Activated T-helper 9 cell treated with anti-CD3 and anti-CD28 coated beads, Interleukin-2, amount 50 U/mL, for 16 hours (primary cell): ENCODE measurements around the gene C20orf96.
"Not testable (repeated sequence)": the region's sequence is repeated elsewhere in the genome, so short reads cannot be mapped to it uniquely, and the experiment has no call there.

Source experiments
- DNase-seq: peaks from one replicate; pipeline ENCODE4 v3.0.0-alpha.2; 2020; ENCODE audit warnings: low read depth

C20orf96 gene

DNA sequence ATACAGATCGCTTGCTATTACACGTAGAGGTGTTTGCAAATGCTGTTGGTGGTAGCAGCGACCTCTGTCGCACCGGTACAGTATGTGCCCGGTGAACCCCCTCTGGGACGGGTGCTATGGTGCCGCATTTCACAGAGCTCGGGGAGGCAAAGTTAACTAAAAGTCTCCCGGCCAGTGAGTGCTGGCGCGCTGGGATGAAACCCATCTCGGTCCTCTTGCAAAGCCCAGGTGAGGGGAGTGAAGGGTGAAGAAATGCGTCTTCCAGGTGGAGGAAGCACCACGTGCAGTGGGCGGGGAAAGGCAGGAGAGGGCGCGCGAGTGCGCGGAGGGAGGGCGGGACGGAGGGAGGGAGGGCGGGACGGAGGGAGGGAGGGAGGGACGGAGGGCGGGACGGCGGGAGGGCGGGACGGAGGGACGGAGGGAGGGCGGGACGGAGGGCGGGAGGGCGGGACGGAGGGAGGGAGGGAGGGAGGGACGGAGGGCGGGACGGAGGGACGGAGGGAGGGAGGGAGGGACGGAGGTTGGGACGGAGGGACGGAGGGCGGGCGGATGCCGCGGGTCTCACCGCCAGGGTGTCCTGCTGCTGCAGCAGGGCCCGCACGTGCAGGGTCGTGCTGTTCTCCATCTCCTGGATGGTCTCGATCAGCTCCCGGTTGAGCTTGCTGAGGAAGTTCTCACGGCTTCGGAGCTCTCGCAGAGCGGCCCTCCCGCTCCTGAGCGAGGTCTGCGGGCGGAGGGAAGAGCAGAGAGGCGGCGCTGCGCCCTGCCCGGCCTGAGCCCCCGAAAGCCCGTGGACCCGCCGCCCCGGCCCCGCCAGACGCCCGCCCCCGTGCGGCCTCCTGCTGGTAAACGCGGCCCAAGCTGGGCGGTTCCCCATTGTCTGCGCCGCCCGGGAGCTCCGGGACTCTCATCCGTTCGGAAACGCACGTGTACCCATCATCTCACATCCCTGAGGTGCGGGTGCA is 11.7 kb downstream of the C20orf96 start:
- no peak for DNase-seq

DNA sequence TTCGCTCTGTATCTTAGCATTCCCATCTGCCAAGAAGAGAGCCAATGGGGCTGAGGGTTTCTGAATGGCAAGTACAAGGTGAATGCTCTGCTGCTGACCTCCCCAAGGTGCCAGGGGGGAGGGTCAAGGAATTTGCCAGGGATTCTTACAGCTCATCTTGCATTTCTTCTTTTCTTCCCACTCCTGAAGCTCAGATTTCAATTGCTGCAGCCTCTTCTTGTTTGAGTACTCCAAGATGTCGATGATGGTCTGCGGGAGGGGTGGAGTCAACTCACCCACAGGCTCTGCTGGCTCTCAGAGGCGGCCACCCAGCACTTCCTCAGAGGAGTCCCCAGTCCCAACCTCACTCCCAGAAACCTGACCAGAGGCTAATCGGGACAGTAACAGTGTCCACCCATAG is 12.4 kb downstream of the C20orf96 start:
- no peak for DNase-seq

DNA sequence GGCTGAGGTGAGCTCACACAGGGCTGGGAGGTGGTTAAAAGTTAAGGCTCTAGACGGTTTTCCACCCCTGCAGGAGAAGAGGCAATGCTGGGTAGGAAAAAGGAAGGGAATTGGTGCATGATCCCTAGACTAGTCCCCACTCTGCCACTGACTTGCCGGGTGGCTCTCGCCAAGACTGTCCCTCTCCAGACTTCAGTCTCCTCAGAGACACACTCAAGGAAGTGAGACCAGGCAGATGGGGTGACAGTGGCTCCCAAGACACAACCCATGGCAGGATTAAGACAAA is 13.1 kb downstream of the C20orf96 start:
- no peak for DNase-seq

DNA sequence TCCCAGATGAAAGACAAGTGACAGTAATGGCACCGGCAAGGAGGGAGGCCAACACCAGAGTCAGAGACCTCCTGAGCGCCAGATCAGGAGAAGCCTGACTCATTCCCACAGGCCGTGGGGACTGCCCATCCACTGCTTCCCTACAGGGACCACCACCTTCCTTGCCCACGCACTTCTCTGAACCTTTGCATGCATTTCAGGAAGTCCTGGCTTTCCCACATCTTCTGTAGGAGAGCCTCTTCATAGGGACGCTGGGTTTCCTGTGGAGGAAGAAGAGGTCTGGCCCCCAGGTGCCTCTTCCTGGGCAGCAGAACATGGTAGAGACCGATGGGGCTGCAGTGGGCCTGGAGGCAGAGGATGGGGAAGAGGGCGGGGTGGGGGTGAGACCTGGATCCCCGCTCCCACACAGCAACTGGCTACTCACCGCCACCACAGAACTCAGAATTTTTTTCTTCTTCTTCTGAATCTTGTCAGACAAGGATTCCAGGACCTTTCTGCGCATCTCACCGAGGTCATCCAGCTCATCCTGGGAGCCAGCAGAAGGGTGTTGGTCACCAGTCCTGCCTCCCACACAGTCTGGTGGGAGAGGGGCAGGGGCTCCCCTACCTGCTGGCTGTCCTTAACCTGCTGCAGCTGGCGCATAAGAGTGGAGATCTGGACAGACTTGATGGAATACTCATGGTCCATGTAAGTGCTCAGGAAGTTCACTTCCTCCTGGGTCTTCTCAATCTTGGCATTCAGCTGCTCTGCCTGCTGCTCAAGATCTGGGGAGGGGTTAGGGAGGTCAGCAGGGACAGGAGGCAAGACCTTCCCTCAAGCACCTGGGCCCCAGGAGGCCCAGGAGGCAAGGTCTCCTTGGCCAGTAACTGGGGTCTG is 13.7 kb downstream of the C20orf96 start:
- no peak for DNase-seq

DNA sequence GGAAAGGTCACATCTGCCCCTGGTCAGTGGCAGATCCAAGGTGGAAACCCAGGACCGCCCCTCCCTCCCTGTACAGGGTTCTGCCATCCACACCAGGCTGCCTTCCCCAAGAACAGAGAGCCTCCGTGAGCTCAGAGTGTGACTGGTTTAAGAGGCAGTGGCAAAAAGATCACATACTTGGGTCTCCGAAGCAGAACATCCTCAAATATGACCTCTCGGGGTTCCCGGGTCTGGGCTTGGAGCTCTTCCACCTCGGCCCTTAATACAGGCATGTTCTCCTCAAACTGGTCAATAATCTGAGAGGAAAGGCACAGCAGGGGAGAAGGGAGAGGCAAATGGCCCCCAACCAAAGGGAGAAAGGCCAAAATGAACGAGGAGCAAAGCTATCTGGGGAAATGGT is 14.8 kb downstream of the C20orf96 start:
- no peak for DNase-seq

DNA sequence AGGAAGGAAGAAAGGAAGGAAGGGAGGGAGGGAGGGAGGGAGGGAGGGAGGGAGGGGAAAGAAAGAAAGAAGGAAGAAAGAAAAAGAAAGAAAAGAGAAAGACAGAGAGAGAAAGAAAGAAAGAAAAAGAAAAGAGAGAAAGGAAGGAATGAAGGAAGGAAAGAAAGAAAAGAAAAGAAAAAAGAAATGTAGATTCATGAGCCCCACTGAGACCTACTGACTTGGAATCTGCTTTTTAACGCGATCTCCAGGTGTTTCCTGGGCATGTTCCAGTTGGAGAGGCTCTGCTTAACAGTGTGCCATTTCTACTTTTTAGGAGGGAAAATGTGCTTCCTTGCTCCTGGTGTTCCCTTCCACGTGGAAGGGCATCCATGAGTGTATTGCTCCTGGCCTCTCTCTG is 16.7 kb downstream of the C20orf96 start:
- no peak for DNase-seq

DNA sequence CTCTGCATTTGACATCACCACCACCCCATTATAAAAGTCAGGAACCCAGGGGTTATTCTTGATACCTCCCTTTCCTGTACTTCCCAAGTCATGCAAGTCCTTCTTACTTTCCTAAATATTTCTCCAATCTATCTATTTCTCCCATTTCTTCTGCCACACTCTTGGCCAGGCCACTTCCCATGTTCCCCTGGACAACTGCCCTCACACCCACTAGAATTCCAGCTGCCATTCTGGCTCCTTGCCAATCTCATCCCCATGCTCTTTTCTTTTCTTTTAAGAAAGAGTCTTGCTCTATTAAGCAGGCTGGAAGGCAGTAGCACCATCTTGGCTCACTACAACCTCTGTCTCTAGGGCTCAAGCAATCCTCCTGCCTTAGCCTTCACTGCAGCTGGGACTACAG is 17.8 kb downstream of the C20orf96 start:
- DNase-seq, result no peak

DNA sequence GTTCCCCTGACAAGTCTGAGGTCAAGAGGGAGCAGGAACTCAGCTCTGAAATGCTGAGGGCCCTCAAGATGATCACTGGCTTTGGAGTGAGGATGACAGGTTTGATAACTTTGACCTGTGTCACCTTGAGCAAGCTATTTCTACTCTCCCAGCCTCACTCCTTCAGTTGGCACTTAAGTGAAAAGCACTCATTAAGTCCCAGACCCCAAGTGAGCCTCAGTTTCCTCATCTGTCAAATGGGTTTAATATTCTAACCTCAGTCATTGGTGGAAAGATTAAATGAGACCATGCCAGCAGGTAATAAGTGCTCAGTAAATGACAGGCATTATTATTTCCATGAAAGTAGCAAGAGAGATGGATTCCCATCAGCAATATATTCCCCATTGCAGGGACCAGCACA is 19.0 kb downstream of the C20orf96 start:
- DNase-seq, result no peak

DNA sequence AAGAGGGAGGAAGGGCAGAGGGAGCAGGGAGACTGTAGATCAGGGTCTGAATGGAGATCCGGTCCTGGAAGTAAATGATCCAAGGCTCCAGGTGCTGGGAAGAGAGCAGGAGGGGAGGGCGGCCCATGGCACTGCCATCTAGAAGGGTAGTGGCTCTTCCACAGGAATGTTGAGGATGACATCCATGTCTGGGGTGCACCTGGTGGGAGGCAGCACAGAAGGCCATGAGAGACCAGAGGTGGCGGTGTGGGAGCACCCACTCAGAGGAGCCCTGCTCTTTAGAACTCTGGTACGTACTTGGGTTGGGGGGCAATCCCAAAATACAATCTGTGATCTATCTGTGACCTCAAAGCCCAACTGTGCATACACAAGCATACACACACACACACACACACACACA is 19.5 kb downstream of the C20orf96 start:
- no peak for DNase-seq

DNA sequence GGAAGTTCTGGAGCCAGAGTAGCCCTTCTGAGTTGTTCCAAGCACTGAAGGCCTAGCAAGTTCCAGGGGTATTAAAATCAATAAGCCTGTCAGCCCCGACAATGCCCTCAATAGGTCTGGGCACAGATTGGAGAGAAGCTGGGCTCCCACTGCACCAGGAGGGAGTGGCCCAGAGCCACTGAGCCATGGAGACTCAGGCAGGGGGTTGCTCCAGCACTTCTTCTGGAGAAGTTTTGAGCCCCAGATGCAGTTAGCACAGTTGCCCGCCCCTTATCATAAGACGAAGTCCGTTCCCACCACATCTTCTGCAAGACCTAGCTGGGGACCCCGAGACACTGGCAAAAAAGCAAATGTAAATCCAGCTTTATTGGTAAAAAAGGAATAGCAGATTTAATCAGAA is 20.0 kb downstream of the C20orf96 start:
- no peak for DNase-seq

DNA sequence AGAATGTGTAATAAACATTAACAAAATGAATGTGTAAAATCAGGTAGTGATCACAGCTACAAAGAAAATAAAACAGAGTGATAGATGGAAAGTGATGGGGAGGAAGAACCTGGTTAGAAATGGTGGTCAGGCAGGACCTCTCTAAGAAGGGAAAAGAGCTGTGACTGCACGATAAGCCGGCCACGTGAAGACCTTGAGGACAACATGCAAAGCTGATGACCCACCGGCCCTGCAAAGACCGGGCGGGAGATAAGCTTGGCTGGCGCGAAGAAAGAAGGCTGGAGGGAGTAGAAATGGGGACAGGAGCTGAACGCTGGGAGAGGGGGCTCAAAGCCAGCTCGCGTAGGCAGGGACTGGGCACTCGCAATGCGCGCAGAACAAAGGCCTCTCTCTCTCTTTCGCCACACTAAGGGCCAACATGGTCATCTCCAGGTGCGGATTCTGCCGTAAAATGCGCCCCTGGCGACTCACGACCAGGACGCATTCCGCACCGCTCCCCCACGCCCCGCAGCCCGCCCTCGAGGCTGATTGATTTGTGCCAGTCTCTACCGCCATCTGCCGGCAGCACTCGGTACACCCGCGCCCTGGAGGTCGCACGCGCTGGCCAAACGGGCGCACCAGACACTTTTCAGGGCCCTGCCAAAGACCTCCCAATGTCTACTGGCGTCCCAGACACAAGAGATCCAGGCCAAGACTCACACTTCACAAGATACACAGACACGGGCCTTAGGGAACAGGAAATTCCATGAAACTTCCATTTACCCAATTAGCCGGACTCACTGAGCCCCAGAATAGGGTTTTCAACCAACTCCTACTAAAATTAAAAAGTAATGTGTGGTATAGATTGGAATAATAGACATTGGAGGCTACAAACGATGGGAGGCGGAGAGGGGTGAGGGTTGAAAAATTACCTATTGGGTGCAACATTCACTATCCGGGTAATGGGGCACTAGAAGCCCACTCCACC is 23.7 kb downstream of the C20orf96 start:
- peak; percentile 83 for DNase-seq

DNA sequence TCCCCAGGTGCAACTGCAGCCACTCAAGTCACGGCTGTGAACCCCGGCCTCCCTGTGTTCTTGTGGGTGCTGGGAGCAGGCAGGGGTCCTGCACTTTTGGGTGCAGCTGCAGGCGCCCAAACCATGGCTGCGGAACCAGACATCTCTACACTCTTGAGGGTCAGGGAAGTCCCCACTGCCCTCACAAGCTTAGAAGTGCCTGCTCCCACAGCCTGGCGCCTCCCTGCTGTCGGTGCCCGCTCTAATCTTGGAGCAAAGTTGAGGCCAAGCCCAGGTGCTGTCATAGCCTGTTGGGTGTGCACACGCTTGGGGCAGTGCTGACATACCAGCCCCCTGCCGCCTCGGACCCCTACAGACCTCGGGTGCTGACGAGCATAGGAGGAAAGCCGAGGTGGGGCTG is 26.8 kb downstream of the C20orf96 start:
- DNase-seq, result no peak

DNA sequence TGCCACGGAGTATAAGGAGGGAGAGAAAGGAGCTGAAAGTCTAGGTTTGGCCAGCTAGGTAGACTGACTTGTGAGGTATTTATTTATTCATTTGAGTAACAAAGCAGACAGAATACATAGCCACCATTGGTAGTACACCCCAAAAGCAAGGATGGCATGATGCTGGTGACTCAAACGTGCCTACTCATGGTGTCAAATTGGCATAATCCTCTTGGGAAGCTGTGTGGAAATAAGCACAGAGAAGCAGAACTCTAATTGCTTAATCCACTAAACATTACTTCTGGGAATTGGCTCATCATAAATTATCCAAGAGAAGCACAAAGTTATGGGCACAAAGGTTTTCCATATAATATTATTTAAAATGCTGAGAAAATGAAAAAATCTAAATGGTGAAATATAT is 30.6 kb downstream of the C20orf96 start:
- DNase-seq, result no peak

DNA sequence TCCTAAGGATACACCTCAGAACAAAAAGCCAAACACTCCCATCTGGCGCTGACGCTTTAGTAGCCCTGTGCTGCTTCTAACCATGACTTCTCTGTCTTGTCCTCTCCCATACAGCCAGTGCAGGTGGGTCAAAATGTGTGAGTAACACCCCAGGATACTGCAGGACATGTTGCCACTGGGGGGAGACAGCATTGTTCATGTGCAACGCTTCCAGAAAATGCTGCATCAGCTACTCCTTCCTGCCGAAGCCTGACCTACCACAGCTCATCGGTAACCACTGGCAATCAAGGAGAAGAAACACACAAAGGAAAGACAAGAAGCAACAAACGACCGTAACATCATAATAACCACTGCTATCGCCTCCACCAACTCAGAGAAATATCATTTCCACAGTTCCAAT is 31.6 kb downstream of the C20orf96 start:
- DNase-seq, result no peak

DNA sequence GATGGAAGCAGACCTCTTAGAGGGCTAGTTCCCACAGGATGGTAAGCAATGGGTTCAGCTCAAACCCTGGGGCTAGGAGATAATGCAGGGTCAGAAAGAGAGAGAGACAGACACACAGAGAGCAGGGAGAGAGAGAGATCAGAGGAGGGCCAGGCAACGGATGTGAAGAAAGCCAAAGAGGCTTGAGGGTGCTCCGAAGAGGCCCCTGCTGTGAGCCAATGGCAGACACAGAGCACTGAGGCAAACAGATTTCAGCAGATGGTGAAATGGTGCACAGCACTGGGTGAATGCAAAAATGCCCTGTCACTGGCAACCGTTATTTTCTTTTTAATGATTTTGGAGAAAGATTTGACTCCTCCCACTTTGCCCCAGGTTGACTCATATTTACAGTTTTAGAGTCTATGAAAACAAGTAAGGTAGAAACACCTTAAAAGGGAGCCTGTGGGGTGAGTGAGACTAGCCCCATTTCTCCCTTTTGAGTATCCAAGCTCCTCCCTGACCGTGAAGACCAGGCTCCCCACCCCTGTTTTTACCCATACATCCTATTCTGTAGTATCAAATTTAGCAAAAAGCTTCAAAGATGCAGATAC is 32.2 kb downstream of the C20orf96 start:
- no peak for DNase-seq

DNA sequence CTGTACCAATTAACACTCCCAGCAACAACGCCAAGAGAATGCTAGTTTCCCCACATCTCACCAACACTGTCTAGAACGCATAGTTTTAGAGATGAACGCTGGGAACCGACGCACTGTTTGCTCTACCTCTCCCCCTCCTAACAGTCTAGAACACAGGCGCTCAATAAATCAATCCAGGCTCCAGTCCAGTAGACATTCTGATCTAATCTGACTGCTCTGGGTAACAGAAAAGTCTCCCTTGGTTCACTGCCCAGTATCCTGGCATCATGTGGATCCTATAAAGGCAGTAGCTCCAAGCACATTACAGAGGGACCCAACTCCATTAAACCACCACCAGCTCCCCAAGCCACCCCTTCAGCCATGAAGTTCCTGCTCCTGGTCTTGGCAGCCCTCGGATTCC is 33.1 kb downstream of the C20orf96 start, which contains the start of gene DEFB132:
Gene DEFB132, plus strand, starts transcription at position 306 of the 400 bp plus-strand sequence. Its CDS starts 55 bp downstream, at position 361.
- DNase-seq, result no peak

DNA sequence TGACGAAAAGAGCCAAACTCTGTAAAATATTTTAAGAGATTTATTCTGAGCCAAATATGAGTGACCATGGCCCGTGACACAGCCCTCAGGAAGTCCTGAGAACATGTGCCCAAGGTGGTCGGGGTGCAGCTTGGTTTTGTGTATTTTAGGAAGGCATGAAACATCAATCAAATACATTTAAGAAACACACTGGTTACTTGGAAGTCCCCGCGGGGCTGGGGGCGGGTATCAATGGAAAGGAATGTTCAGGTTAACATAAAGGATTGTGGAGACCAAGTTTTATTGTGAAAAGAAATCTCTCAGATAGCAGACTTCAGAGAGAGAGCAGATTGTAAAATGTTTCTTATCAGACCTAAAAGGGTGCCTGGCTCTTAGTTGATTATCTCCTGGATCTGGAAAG is 37.1 kb downstream of the C20orf96 start:
- DNase-seq, result not testable (repeated sequence)

DNA sequence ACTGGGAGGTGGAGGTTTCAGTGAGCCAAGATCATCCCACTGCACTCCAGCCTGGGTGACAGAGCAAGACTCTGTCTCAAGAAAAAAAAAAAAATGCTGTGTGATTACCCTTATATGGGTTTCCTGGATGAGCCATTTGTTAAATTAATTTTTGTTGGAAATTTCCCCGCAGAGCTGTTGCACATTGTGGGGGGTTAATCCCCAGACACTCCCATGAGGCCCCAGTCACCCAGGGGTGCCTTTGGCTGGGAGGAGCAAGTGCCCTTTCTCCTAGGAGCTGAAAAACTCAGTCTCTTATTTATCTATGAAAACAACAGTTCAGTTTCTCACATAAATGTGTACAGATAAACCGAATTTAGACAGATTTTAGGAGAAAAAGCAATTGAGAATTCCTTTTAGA is 37.7 kb downstream of the C20orf96 start:
- no peak for DNase-seq

DNA sequence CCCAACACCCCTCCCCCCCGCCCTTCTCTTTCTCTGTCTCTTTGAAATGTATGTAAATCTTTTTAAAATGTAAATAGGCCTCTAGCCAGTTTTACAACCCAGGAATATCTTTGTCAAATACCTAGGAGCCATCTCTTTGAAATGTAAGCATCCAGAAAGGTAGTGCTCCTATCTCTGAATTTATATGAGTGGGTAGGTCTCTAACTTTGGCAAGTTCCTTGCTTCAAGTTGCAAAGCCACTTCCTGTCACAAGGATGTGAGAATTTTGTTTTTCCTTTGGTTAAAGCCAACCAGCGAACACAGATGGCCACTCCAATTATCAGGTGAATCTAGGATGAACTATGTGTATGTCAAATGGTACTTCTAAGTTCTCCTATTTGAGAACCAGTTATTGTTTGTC is 39.2 kb downstream of the C20orf96 start:
- DNase-seq, result no peak

DNA sequence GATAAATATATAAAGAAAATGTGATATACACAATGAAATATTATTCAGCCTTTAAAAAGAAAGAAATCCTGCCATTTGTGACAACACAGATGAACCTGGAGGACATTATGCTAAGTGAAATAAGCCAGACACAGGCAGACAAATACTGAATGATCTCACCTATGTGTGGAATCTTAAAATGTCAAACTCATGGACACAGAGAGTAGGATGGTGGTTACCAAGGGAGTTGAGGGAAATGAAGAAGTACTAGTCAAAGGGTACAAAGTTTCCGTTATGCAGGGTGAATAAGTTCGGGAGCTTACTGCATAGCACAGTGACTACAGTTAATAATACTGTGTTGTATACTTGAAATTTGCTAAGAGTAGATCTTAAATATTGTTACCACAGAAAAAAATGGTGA is 47.6 kb downstream of the C20orf96 start:
- DNase-seq, result no peak

DNA sequence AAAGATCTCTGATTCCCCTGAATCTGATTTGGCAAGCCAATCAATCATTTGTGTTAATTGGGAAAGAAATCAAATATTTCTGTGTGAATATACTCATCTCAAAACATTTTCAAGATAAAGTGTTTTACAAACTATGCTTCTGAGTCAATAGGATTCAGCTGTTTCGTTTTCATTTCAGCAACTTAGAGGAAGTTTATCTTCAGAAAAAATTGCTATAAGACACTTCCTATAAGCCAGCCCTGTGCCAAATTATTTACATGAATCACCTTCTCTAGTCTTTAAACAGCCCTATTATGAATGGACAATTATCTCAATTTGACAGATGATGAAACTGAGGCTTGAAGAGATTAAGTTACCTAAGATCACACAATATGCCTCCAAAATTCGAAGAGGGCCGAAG is 52.6 kb downstream of the C20orf96 start:
- DNase-seq, result no peak

DNA sequence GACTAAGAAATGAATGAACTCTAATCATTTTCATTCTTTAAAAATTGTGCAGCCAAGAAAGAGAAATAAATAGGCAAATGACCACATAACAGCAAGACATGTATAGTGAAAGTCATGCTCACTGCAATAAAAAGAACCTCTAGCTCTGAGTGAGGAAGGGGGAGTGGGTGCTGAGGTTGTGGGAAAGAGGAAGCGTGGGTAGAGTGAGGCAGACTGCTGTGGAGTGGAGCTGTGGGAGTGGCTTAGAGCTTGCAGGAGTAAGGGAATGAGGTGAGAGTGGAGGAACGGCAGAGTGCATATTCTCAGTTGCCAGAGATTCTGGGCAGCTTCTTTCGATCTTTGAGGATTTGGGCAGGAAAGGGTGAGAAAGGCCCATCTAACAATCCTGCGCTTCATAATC is 53.1 kb downstream of the C20orf96 start:
- no peak for DNase-seq
